Measurements from ENCODE around the gene SLX4IP.
"Not testable (repeated sequence)": the region's sequence is repeated elsewhere in the genome, so short reads cannot be mapped to it uniquely, and the experiment has no call there.

Gene SLX4IP

GRCh38 chr20:10434832-10435812 is at the start of gene SLX4IP:
SLX4IP (plus strand) TSS chr20:10435305; CDS start chr20:10458205, 22,900 bp downstream.
- DNase-seq (ENCODE audit: insufficient read length, low spot score) (peak; percentile 53), FAIRE-seq (peak; percentile 11)
- peak; percentile 51 for TF ChIP-seq POLR2A (IDR thresholded peaks at IDR 0.05; ENCODE audit: low read depth, low read length)

GRCh38 chr20:10385850-10386544 is 49.1 kb upstream of the SLX4IP start:
- FAIRE-seq (no peak), DNase-seq (ENCODE audit: insufficient read length, low spot score) (no peak)
- no peak for TF ChIP-seq POLR2A (IDR thresholded peaks at IDR 0.05; ENCODE audit: low read depth, low read length)

GRCh38 chr20:10387686-10388085 is 47.4 kb upstream of the SLX4IP start:
- TF ChIP-seq POLR2A (IDR thresholded peaks at IDR 0.05; ENCODE audit: low read depth, low read length) = no peak
- DNase-seq (ENCODE audit: insufficient read length, low spot score) (no peak), FAIRE-seq (no peak)

- no peak for DNase-seq (ENCODE audit: insufficient read length, low spot score)
- FAIRE-seq = no peak
These were observed 46.5 kb upstream of the SLX4IP start for GRCh38 chr20:10388597-10388996.

GRCh38 chr20:10390709-10391108 is 44.4 kb upstream of the SLX4IP start:
- TF ChIP-seq POLR2A (IDR thresholded peaks at IDR 0.05; ENCODE audit: low read depth, low read length) = no peak
- FAIRE-seq (no peak), DNase-seq (ENCODE audit: insufficient read length, low spot score) (no peak)

More at GRCh38 chr20:10388597-10388996, 46.5 kb upstream of the SLX4IP start:
- no peak for TF ChIP-seq POLR2A (IDR thresholded peaks at IDR 0.05; ENCODE audit: low read depth, low read length)

- not testable (repeated sequence) for FAIRE-seq; DNase-seq (ENCODE audit: insufficient read length, low spot score)
These were observed 40.4 kb upstream of the SLX4IP start for GRCh38 chr20:10394752-10395151.

- FAIRE-seq = no peak
- TF ChIP-seq POLR2A (IDR thresholded peaks at IDR 0.05; ENCODE audit: low read depth, low read length) = no peak
- no peak for DNase-seq (ENCODE audit: insufficient read length, low spot score)
These were observed 36.2 kb upstream of the SLX4IP start for GRCh38 chr20:10398834-10399369.

GRCh38 chr20:10402938-10403608 is 32.0 kb upstream of the SLX4IP start:
- FAIRE-seq = peak; percentile 30

GRCh38 chr20:10404023-10404628 is 31.0 kb upstream of the SLX4IP start:
- FAIRE-seq (no peak), DNase-seq (ENCODE audit: insufficient read length, low spot score) (no peak)
- no peak for TF ChIP-seq POLR2A (IDR thresholded peaks at IDR 0.05; ENCODE audit: low read depth, low read length)

More at GRCh38 chr20:10402938-10403608, 32.0 kb upstream of the SLX4IP start:
- TF ChIP-seq POLR2A (IDR thresholded peaks at IDR 0.05; ENCODE audit: low read depth, low read length) = no peak
- no peak for DNase-seq (ENCODE audit: insufficient read length, low spot score)

GRCh38 chr20:10404959-10405530 is 30.1 kb upstream of the SLX4IP start:
- no peak for TF ChIP-seq POLR2A (IDR thresholded peaks at IDR 0.05; ENCODE audit: low read depth, low read length)
- DNase-seq (ENCODE audit: insufficient read length, low spot score) (no peak), FAIRE-seq (no peak)

GRCh38 chr20:10408108-10408813 is 26.8 kb upstream of the SLX4IP start:
- no peak for DNase-seq (ENCODE audit: insufficient read length, low spot score)
- FAIRE-seq = no peak
- TF ChIP-seq POLR2A (IDR thresholded peaks at IDR 0.05; ENCODE audit: low read depth, low read length) = no peak

GRCh38 chr20:10411673-10412072 is 23.4 kb upstream of the SLX4IP start:
- FAIRE-seq = no peak
- no peak for DNase-seq (ENCODE audit: insufficient read length, low spot score)
- no peak for TF ChIP-seq POLR2A (IDR thresholded peaks at IDR 0.05; ENCODE audit: low read depth, low read length)

All from H54 (cell line).